Liver (tissue), 3 donors: ENCODE results near the gene BCS1L.

Experiments
- HNF4G ChIP-seq: IDR thresholded peaks from 2 replicates; pipeline ENCODE4 v1.6.1; 2016; ENCODE audit warnings: antibody characterized with exemption
- JUND ChIP-seq, 2 donors: IDR thresholded peaks; 2 replicates each; pipeline ENCODE4 v1.6.1; 2016; ENCODE audit warnings: antibody characterized with exemption in 2 of 2
- RAD21 ChIP-seq, 2 donors: IDR thresholded peaks; 2 replicates each; pipeline ENCODE4 v1.6.1; 2016; ENCODE audit warnings: antibody characterized with exemption in 2 of 2, mild to moderate bottlenecking in 2 of 2
- RXRA ChIP-seq, 2 donors: IDR thresholded peaks; 2 replicates each; pipeline ENCODE4 v1.6.1; 2017 to 2018; ENCODE audit warnings: antibody characterized with exemption in 2 of 2, mild to moderate bottlenecking in 1 of 2
- TAF1 ChIP-seq: conservative IDR thresholded peaks from 2 replicates; pipeline ENCODE4 v1.6.1; 2016; ENCODE audit warnings: antibody characterized with exemption, mild to moderate bottlenecking
- TF ChIP-seq, protein P1 (sequence below): IDR thresholded peaks from 2 replicates; pipeline ENCODE4 v1.6.1; 2016; ENCODE audit warnings: antibody characterized with exemption
- TF ChIP-seq, protein P2 (sequence below): fragments of 150-350 bp; IDR thresholded peaks from 2 replicates; pipeline ENCODE4 v1.5.1; 2017; ENCODE audit warnings: improper control_type of control experiment, low read depth, low read length; ENCODE audit not compliant: missing input control
- TF ChIP-seq, protein P3 (sequence below): IDR thresholded peaks from 2 replicates; pipeline ENCODE4 v1.6.1; 2016; ENCODE audit warnings: antibody characterized with exemption
- TF ChIP-seq, protein P4 (sequence below): IDR thresholded peaks from 2 replicates; pipeline ENCODE4 v1.6.1; 2016; ENCODE audit warnings: antibody characterized with exemption, mild to moderate bottlenecking
- TF ChIP-seq, protein P5 (sequence below): IDR thresholded peaks from 2 replicates; pipeline ENCODE4 v1.6.1; 2016; ENCODE audit warnings: antibody characterized with exemption
- donor health status: healthy.
- donor health status: healthy.

DNA sequence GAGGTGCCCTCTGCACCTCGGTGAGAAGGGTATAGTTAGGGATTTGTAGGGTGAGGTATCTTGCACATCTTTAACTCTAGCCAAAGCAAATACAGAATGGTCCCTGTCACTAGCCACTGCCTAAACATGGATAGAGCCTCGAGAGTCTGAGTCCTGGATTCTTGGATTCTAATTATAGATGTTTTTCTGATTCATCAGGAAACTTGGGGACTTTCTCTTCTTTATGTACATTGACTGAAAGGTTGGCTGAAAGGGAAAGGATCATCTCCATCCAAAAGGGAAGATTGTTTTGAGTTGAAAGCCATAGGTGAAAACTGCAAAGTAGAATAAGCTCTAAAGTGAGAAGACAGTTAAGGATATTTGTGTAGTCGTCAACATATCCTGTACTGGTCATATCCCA is 20.6 kb downstream of the BCS1L start:
- TF ChIP-seq, protein P1, sequence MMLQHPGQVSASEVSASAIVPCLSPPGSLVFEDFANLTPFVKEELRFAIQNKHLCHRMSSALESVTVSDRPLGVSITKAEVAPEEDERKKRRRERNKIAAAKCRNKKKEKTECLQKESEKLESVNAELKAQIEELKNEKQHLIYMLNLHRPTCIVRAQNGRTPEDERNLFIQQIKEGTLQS, result no peak
- TF ChIP-seq HNF4G (no peak), TAF1 (no peak), JUND (IDR thresholded peaks at IDR 0.05) (no peak), RAD21 (IDR thresholded peaks at IDR 0.05) (no peak), RXRA (IDR thresholded peaks at IDR 0.05) (no peak)
- TF ChIP-seq, protein P2, sequence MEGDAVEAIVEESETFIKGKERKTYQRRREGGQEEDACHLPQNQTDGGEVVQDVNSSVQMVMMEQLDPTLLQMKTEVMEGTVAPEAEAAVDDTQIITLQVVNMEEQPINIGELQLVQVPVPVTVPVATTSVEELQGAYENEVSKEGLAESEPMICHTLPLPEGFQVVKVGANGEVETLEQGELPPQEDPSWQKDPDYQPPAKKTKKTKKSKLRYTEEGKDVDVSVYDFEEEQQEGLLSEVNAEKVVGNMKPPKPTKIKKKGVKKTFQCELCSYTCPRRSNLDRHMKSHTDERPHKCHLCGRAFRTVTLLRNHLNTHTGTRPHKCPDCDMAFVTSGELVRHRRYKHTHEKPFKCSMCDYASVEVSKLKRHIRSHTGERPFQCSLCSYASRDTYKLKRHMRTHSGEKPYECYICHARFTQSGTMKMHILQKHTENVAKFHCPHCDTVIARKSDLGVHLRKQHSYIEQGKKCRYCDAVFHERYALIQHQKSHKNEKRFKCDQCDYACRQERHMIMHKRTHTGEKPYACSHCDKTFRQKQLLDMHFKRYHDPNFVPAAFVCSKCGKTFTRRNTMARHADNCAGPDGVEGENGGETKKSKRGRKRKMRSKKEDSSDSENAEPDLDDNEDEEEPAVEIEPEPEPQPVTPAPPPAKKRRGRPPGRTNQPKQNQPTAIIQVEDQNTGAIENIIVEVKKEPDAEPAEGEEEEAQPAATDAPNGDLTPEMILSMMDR, result no peak
- TF ChIP-seq, protein P3, sequence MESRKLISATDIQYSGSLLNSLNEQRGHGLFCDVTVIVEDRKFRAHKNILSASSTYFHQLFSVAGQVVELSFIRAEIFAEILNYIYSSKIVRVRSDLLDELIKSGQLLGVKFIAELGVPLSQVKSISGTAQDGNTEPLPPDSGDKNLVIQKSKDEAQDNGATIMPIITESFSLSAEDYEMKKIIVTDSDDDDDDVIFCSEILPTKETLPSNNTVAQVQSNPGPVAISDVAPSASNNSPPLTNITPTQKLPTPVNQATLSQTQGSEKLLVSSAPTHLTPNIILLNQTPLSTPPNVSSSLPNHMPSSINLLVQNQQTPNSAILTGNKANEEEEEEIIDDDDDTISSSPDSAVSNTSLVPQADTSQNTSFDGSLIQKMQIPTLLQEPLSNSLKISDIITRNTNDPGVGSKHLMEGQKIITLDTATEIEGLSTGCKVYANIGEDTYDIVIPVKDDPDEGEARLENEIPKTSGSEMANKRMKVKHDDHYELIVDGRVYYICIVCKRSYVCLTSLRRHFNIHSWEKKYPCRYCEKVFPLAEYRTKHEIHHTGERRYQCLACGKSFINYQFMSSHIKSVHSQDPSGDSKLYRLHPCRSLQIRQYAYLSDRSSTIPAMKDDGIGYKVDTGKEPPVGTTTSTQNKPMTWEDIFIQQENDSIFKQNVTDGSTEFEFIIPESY, result no peak
- TF ChIP-seq, protein P4, sequence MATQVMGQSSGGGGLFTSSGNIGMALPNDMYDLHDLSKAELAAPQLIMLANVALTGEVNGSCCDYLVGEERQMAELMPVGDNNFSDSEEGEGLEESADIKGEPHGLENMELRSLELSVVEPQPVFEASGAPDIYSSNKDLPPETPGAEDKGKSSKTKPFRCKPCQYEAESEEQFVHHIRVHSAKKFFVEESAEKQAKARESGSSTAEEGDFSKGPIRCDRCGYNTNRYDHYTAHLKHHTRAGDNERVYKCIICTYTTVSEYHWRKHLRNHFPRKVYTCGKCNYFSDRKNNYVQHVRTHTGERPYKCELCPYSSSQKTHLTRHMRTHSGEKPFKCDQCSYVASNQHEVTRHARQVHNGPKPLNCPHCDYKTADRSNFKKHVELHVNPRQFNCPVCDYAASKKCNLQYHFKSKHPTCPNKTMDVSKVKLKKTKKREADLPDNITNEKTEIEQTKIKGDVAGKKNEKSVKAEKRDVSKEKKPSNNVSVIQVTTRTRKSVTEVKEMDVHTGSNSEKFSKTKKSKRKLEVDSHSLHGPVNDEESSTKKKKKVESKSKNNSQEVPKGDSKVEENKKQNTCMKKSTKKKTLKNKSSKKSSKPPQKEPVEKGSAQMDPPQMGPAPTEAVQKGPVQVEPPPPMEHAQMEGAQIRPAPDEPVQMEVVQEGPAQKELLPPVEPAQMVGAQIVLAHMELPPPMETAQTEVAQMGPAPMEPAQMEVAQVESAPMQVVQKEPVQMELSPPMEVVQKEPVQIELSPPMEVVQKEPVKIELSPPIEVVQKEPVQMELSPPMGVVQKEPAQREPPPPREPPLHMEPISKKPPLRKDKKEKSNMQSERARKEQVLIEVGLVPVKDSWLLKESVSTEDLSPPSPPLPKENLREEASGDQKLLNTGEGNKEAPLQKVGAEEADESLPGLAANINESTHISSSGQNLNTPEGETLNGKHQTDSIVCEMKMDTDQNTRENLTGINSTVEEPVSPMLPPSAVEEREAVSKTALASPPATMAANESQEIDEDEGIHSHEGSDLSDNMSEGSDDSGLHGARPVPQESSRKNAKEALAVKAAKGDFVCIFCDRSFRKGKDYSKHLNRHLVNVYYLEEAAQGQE, result no peak
- TF ChIP-seq, protein P5, sequence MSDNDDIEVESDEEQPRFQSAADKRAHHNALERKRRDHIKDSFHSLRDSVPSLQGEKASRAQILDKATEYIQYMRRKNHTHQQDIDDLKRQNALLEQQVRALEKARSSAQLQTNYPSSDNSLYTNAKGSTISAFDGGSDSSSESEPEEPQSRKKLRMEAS, result no peak
